GM23338 (cell line): ENCODE results near the gene STARD3. TPM values are rescaled to one million over a fixed set of nuclear protein-coding genes. Genes with fewer than 3 reads are reported as not detected.
"Not testable (repeated sequence)": the region's sequence is repeated elsewhere in the genome, so short reads cannot be mapped to it uniquely, and the experiment has no call there.

ENCODE experiments used
- ATAC-seq: fragments of 200-7000 bp; cut with Tn5 transposase; 3 replicates; pipeline ENCODE4 v1.9.1; 2020
- DNase-seq: peaks from one replicate; pipeline ENCODE4 v3.0.0-alpha.2; 2015; ENCODE audit warnings: low spot score
- H2AFZ ChIP-seq: fragments of 200-600 bp; sonication (generic); 2 replicates; pipeline ENCODE4 v1.8.0; 2016; ENCODE audit warnings: antibody characterized with exemption, mild to moderate bottlenecking, moderate library complexity
- H3F3A ChIP-seq: fragments of 200-600 bp; sonication (generic); replicated peaks from 2 replicates; pipeline ENCODE4 v1.8.0; 2017; ENCODE audit warnings: antibody characterized with exemption, mixed run types, low read depth
- H3K27ac ChIP-seq: fragments of 200-600 bp; sonication (generic); 2 replicates; pipeline ENCODE4 v1.6.1; 2016; ENCODE audit warnings: low read depth
- H3K27me3 ChIP-seq: fragments of 200-600 bp; sonication (generic); 2 replicates; pipeline ENCODE4 v1.8.0; 2016; ENCODE audit warnings: mild to moderate bottlenecking, mixed run types, moderate library complexity; ENCODE audit not compliant: insufficient read depth
- H3K36me3 ChIP-seq: fragments of 200-600 bp; sonication (generic); 2 replicates; pipeline ENCODE4 v1.8.0; 2016; ENCODE audit warnings: mild to moderate bottlenecking; ENCODE audit not compliant: insufficient read depth
- H3K4me1 ChIP-seq: fragments of 200-600 bp; sonication (generic); 2 replicates; pipeline ENCODE4 v1.8.0; 2016; ENCODE audit warnings: mild to moderate bottlenecking, moderate library complexity; ENCODE audit not compliant: insufficient read depth
- H3K4me2 ChIP-seq: fragments of 200-600 bp; sonication (generic); 2 replicates; pipeline ENCODE4 v1.7.1; 2017; ENCODE audit warnings: mixed run types
- H3K4me3 ChIP-seq: fragments of 200-600 bp; sonication (generic); 2 replicates; pipeline ENCODE4 v1.6.1; 2016; ENCODE audit warnings: mixed run types
- H3K79me2 ChIP-seq: fragments of 200-600 bp; sonication (generic); replicated peaks from 2 replicates; pipeline ENCODE4 v1.8.0; 2017; ENCODE audit warnings: mild to moderate bottlenecking; ENCODE audit not compliant: insufficient read depth
- H3K9me2 ChIP-seq: fragments of 200-600 bp; sonication (generic); 2 replicates; pipeline ENCODE4 v1.8.0; 2017; ENCODE audit not compliant: insufficient read depth
- H4K20me1 ChIP-seq: fragments of 200-600 bp; sonication (generic); replicated peaks from 2 replicates; pipeline ENCODE4 v1.8.0; 2017; ENCODE audit warnings: mild to moderate bottlenecking; ENCODE audit not compliant: insufficient read depth
- H3K27ac Mint-ChIP-seq: 2 replicates; pipeline ENCODE4 v1.8.0; 2020; ENCODE audit warnings: inconsistent platforms, mild to moderate bottlenecking, moderate library complexity, mixed read lengths
- H3K27me3 Mint-ChIP-seq: 3 replicates; pipeline ENCODE4 v1.8.0; 2022; ENCODE audit warnings: low read depth, mild to moderate bottlenecking, moderate library complexity, mixed read lengths, inconsistent platforms; ENCODE audit not compliant: insufficient read depth, poor library complexity
- H3K36me3 Mint-ChIP-seq: 3 replicates; pipeline ENCODE4 v1.8.0; 2021; ENCODE audit warnings: low read depth, mild to moderate bottlenecking, inconsistent platforms, moderate library complexity, mixed read lengths
- H3K4me1 Mint-ChIP-seq: 3 replicates; pipeline ENCODE4 v1.8.0; 2020; ENCODE audit warnings: mild to moderate bottlenecking, inconsistent platforms, mixed read lengths
- H3K4me3 Mint-ChIP-seq: 3 replicates; pipeline ENCODE4 v1.8.0; 2021; ENCODE audit warnings: moderate library complexity, mild to moderate bottlenecking, inconsistent platforms, mixed read lengths
- H3K9me3 Mint-ChIP-seq: 3 replicates; pipeline ENCODE4 v1.8.0; 2020; ENCODE audit warnings: moderate library complexity, mild to moderate bottlenecking, inconsistent platforms, mixed read lengths
- CREB1 ChIP-seq: fragments of 250-450 bp; sonication (Bioruptor Pico); IDR thresholded peaks from 2 replicates; pipeline ENCODE4 v1.5.0; 2020; ENCODE audit warnings: low read depth, mild to moderate bottlenecking, moderate library complexity
- JUNB ChIP-seq: IDR thresholded peaks from one replicate; pipeline ENCODE4 v1.6.1; 2016; ENCODE audit warnings: antibody characterized with exemption; ENCODE audit not compliant: unreplicated experiment
- POLR2AphosphoS5 ChIP-seq: IDR thresholded peaks from 2 replicates; pipeline ENCODE4 v1.6.1; 2016; ENCODE audit warnings: antibody characterized with exemption, low read depth
- STAT1 ChIP-seq: IDR thresholded peaks from one replicate; pipeline ENCODE4 v1.6.1; 2016; ENCODE audit warnings: antibody characterized with exemption; ENCODE audit not compliant: unreplicated experiment
- ZNF114 ChIP-seq: fragments of 250-450 bp; sonication (Bioruptor Pico); IDR thresholded peaks from 2 replicates; pipeline ENCODE4 v1.5.0; 2020; ENCODE audit warnings: mild to moderate bottlenecking, moderate library complexity
- ZNF331 ChIP-seq: fragments of 250-450 bp; sonication (Bioruptor Pico); IDR thresholded peaks from 2 replicates; pipeline ENCODE4 v1.5.0; 2020; ENCODE audit warnings: low read depth, mild to moderate bottlenecking, moderate library complexity
- polyA plus RNA-seq: library from polyadenylated mRNA; unstranded; fragments of >200 nt; fragmentation: Nextera tagmentation; extraction: Ambion mirVana; gene quantifications from 2 replicates; pipeline ENCODE4 v1.2.1, GENCODE V29; 2016
- total RNA-seq: library from RNA; depleted of rRNA; stranded (reverse); fragments of >200 nt; shearing (Covaris generic); gene quantifications from 2 replicates; pipeline ENCODE4 v1.2.3, GENCODE V29; 2014

The STARD3 gene
- total and polyA plus RNA-seq, 2 experiments from 2014 or later, result 26.4 to 53.3 TPM

GRCh38 chr17:39697961-39698360 is 61.0 kb downstream of the STARD3 start:
- DNase-seq (no peak), ATAC-seq (no peak)
- Histone ChIP-seq H4K20me1 (peaks cover 13% of the 10 kb centered on the region), H3K36me3 (no peaks in the 10 kb centered on the region), H3K79me2 (peaks cover 55% of the 10 kb centered on the region), H3K4me1 (peaks cover 63% of the 10 kb centered on the region), H3K27me3 (no peaks in the 10 kb centered on the region), H3K9me2 (no peaks in the 10 kb centered on the region), H3K4me3 (no peak overlapping the region), H2AFZ (no peak overlapping the region), H3K4me2 (no peak overlapping the region), H3K27ac (no peak overlapping the region), H3F3A (peaks cover 14% of the 10 kb centered on the region)
- Mint-ChIP-seq H3K36me3 (peaks cover 14% of the 10 kb centered on the region; the same call in 2 of the 3 replicates), H3K4me1 (peaks cover 63% of the 10 kb centered on the region), H3K27ac (no peak overlapping the region; the same call in 1 of the 2 replicates), H3K27me3 (peaks cover 14% of the 10 kb centered on the region), H3K4me3 (peak overlapping the region; percentile 21; the same call in 1 of the 3 replicates), H3K9me3 (no peaks in the 10 kb centered on the region)
- TF ChIP-seq POLR2AphosphoS5 (no peak), JUNB (no peak), STAT1 (no peak), ZNF114 (no peak), ZNF331 (CRISPR knock-in tag) (no peak)

GRCh38 chr17:39699157-39699817 is 62.3 kb downstream of the STARD3 start:
- H2AFZ ChIP-seq, H3K27me3 ChIP-seq, H3K36me3 ChIP-seq, ATAC-seq, DNase-seq, H3K9me3 Mint-ChIP-seq, H3K9me2 ChIP-seq: not testable (repeated sequence)
- H3K4me1 ChIP-seq, result peaks cover 75% of the 10 kb centered on the region
- H3K4me2 ChIP-seq, result peak overlapping the region; percentile 75
- peaks cover 14% of the 10 kb centered on the region for H3F3A ChIP-seq
- peak overlapping the region; percentile 97 for H3K4me3 ChIP-seq
- Mint-ChIP-seq H3K36me3 (peaks cover 20% of the 10 kb centered on the region; the same call in 2 of the 3 replicates), H3K27ac (peak overlapping the region; percentile 93), H3K27me3 (peaks cover 13% of the 10 kb centered on the region), H3K4me1 (peaks cover 72% of the 10 kb centered on the region), H3K4me3 (peak overlapping the region; percentile 97)
- H3K27ac ChIP-seq, result peak overlapping the region; percentile 83
- peaks cover 13% of the 10 kb centered on the region for H4K20me1 ChIP-seq
- H3K79me2 ChIP-seq, result peaks cover 68% of the 10 kb centered on the region

GRCh38 chr17:39699818-39700147 is 62.8 kb downstream of the STARD3 start, which contains the start of gene ERBB2:
TSS of gene ERBB2 (plus strand) at chr17:39700064. CDS start at chr17:39700239, 175 bp downstream.
- Mint-ChIP-seq H3K4me3 (peak within 1 kb of the TSS; percentile 97), H3K36me3 (peaks cover 21% of the 10 kb centered on the region), H3K27me3 (peaks cover 11% of the 10 kb centered on the region), H3K4me1 (peaks cover 72% of the 10 kb centered on the region), H3K9me3 (no peaks in the 10 kb centered on the region), H3K27ac (peak within 1 kb of the TSS; percentile 93)
- Histone ChIP-seq H2AFZ (peak within 1 kb of the TSS; percentile 47; the same call in 1 of the 2 replicates), H3K36me3 (no peaks in the 10 kb centered on the region), H3K4me2 (peak within 1 kb of the TSS; percentile 75), H3K27me3 (no peaks in the 10 kb centered on the region), H3F3A (peaks cover 14% of the 10 kb centered on the region), H3K79me2 (peaks cover 73% of the 10 kb centered on the region), H3K27ac (peak within 1 kb of the TSS; percentile 83), H3K4me1 (peaks cover 75% of the 10 kb centered on the region), H3K4me3 (peak within 1 kb of the TSS; percentile 97), H4K20me1 (peaks cover 16% of the 10 kb centered on the region), H3K9me2 (no peaks in the 10 kb centered on the region)
- no peak for TF ChIP-seq CREB1 (CRISPR knock-in tag)
- TF ChIP-seq POLR2AphosphoS5, result peak; percentile 76
- ATAC-seq, result peak; percentile 64
- peak; percentile 89 for DNase-seq
